Cerebellar cortex (tissue), 1 donor: ENCODE results near the gene TMEM178B.
"Not testable (repeated sequence)": the region's sequence is repeated elsewhere in the genome, so short reads cannot be mapped to it uniquely, and the experiment has no call there.

Source experiments
- DNase-seq: peaks from one replicate; pipeline ENCODE4 v3.0.0-alpha.2; 2015; ENCODE audit warnings: low spot score

The TMEM178B gene

DNA sequence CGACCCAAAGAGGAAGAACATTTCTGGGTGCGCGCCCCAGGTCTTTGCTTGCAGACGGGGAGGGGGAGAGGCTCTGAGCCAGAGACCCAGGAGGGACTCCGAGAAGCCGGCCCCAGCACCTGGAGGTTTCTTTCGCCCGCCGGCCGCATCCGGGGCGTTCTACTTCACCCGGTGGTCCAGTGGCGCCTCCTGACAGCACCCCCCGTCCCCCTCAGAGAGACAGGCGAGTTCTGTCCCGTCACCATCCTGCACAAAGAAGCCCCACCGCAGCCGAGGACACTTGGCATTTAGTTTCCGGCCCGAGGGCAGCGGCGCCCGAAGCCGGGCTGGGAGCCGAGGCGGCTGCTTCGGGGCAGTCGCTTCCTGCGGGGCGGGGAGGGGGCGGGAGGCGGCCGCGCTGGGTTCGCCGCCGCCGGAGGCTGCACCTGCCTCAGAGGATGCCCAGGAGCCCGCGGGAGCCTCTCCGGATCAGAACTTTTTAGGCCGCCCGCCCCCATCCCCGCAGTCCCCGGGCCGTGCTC is at the start of gene TMEM178B:
TMEM178B (plus strand) TSS at position 424 of the 521 bp plus-strand sequence.
- no peak for DNase-seq

- DNase-seq: no peak
These were observed 49.2 kb upstream of the TMEM178B start for GRCh38 chr7:141024668-141025067.

- DNase-seq: no peak
These were observed 46.8 kb upstream of the TMEM178B start for GRCh38 chr7:141027043-141027442.

DNA sequence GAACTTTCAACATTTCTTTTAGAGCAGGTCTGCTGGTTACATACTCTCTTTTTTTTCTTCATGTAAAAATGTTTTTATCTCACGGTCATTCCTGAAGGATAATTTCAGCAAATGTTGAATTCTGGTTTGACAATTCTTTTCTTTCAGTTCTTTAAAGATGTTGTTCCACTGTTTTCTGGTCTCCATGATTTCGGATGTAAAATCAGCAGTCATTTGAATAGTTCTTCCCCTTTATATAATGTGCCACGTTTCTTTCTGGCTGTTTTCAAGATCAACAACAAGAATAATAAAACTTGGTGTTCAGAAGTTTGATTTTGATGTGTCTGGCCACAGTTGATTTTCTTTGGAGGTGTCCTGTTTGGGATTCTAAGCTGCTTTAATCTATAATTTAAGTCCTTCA is 45.1 kb upstream of the TMEM178B start:
- no peak for DNase-seq

DNA sequence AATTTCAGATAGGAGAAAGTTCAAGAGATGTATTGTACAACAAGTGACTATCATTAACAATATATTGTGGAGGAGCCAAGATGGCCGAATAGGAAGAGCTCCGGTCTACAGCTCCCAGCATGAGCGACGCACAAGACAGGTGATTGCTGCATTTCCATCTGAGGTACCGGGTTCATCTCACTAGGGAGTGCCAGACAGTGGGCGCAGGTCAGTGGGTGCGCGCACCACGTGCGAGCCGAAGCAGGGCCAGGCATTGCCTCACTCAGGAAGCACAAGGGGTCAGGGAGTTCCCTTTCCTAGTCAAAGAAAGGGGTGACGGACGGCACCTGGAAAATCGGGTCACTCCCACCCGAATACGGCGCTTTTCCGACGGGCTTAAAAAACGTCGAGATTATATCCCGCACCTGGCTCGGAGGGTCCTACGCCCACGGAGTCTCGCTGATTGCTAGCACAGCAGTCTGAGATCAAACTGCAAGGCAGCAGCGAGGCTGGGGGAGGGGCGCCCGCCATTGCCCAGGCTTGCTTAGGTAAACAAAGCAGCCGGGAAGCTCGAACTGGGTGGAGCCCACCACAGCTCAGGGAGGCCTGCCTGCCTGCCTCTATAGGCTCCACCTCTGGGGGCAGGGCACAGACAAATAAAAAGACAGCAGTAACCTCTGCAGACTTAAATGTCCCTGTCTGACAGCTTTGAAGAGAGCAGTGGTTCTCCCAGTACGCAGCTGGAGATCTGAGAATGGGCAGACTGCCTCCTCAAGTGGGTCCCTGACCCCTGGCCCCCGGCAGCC is 41.1 kb upstream of the TMEM178B start:
- not testable (repeated sequence) for DNase-seq

- DNase-seq: not testable (repeated sequence)
These were observed 35.8 kb upstream of the TMEM178B start for GRCh38 chr7:141038100-141038499.

DNA sequence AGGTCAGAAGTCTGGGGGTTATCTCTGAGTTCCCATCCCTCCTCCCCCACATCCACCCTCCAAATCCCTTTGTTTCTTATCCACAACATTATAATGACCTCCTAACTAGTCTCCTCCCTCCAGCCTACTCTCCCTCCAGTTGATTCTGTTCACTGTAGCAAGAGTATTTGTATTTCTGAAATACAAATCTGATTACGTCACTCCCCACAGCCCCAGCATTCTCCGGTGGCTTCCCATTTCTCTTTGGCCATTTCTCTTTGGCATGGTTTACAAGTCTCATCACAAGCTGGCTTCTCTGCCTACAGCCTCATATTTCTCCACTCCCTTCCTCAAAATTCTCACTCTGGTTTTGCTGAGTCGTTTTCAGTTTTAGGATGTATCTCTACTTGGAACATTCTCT is 34.5 kb upstream of the TMEM178B start:
- no peak for DNase-seq

DNA sequence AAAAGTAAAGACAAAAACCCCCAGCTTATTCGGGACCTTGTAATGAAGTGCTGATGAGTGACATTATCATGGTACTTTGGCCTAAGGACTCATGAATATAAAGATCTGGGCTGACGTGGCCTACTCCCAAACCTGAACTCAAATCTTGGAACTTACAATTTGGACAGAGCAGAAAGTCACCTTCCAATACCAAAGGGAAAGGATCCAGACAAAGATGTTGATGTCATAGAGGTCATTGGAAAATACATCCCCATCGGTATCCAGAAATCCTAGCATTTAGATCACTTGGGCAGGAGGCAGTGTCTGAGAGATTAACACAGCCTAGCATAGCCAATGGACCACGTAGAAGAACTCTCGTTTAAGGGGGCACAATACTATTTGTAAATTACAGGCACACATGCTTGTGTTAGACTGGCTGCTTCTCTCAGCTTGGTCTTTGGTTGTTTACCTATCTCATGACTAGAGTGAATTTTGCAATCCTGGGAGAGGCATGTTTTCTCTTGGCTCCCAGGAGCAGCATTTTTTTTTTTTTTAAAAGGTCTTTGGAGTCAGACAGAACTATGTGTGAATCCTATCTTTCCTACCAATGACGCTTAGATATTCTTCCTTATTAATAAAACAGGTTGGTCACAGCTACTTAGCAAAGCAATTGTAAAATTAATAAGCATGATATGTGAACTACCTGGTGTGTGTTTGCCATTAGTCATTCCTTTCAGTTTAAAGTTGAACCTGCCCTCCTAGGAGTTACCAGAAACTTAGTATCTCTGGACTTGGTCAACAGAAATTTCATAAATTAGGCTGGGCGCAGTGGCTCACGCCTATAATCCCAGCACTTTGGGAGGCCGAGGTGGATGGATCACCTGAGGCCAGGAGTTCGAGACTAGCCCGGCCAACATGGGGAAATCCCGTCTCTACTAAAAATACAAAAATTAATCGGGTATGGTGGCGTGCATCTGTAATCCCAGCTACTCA is 31.4 kb upstream of the TMEM178B start:
- DNase-seq: no peak

DNA sequence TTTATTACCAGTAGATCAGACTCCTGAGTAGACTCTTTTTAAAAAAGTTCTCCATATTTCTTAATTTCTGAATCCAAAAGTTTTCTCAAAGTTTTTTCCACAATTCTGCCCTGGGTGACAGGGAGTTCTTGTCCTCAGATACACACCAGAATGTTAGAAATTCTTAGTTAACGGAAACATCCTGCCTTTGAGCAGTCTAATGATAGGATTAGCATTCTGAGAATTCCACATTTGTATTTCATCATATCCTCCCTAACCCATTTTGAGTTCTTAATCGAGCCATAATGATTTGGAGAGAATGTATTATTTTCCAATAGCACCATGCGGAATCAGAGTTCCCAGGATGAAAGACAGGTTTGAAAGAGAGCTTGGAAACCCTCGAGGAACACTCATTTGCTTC is 30.2 kb upstream of the TMEM178B start:
- DNase-seq: no peak

- no peak for DNase-seq
These were observed 28.6 kb upstream of the TMEM178B start for GRCh38 chr7:141045126-141045841.

DNA sequence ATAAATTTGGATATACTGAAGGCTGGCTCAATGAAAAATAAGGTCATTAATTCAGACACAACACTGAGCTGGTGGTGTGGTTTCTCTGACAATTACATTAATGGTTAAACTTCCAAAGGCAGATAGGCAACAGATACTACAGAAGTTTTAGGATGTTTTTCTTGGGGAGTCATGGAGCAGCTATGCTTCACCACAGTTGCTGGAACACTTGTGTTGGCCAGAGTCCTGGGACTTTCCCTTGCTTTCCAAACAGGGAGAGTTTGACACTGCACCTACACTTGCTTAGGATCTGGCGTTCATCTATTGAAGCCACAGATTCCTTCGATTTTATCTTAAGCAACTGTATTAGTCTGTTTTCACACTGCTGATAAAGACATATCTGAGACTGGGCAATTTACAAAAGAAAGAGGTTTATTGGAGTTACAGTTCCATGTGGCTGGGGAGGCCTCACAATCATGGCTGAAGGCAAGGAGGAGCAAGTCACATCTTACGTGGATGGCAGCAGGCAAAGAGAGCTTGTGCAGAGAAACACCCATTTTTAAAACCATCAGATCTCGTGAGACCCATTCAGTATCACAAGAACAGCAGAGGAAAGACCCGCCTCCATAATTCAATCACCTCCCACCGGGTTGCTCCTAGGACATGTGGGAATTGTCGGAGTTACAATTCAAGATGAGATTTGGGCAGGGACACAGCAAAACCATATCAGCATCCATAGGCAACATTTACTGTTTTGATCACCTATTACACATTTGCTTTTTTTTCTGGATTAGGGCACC is 27.8 kb upstream of the TMEM178B start:
- DNase-seq: no peak

GRCh38 chr7:141053626-141054025 is 20.2 kb upstream of the TMEM178B start:
- no peak for DNase-seq

DNA sequence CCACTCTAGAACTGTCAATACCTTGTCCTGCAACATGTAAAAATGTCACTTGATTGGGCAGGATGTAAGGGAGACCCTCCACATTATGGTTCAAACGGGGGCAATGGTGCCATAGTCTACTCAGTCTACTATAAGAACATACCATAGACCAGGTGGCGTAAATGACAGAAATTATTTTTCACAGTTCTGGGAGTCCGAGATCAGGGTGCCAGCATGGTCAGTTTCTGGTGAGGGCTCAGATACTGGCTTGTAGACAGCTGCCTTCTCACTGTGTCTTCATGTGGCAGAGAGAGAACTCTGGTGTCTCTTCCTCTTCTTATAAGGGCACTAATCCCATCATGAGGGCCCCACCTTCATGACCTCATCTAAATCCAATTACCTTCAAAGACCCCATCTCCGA is 18.7 kb upstream of the TMEM178B start:
- DNase-seq: no peak

DNA sequence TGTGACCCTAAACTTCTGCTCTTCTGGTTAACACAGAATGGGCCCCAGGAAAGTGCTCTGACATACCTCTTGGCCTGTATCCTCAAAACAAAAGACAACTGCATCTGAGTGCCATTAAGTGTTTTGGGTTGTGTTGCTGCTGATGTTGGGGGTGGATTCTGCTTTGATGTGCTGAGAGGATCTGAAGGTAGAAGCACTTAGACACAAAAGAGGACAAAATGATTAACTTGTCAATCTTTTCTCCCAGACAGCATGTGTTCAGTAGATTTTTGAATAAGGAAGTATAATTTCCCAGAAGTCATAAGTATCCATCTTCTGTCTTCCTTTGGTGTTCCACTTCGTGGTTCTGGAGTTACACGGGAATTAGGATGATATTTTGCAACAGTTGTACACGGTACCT is 16.1 kb upstream of the TMEM178B start:
- no peak for DNase-seq

- not testable (repeated sequence) for DNase-seq
These were observed 6.0 kb upstream of the TMEM178B start for GRCh38 chr7:141067856-141068255.

GRCh38 chr7:141071260-141071854 is 2.5 kb upstream of the TMEM178B start:
- DNase-seq: peak; percentile 66

GRCh38 chr7:141071855-141072547 is 1.9 kb upstream of the TMEM178B start:
- DNase-seq: no peak

DNA sequence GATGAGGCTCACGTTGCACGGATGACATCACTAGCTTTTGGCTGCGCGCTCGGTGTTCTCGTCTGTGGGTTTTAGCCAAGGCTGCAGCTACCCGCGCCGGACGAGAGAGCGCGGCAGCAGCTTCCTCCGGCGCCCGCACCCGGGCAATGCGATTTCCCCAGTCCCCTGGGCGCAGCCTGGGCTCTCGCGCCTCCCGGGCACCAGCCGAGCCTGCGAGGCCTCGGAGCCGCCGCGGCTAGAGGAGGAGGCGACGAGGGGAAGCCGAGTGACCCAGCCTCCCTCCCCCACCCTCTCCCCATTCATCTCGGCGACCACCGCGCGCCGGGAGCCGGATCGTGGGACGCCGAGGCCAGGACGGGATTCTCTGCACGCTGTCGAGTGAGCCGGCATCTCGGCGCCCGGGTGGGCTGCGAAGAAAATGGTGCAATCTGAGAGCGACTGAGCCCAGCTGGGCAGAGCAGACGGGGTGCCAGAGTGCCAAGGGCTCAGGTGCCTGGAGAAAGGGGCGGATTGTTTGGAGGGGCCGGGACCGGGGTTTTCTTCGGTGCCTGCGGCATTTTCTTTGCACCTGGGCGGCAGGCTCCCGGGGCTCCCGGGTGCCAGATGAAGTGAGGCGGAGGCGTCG is 1.2 kb upstream of the TMEM178B start:
- DNase-seq: peak; percentile 93

- peak; percentile 15 for DNase-seq
These were observed 657 bp upstream of the TMEM178B start for GRCh38 chr7:141073173-141073640.
